Activated T-helper 1 cell treated with anti-CD3 and anti-CD28 coated beads, Interleukin-12 subunit alpha, Interleukin-12 subunit beta, Interleukin-2, Interleukin-4 antibody, amounts not matched to agents 30 ng/mL and 10 ng/mL and 1 ng/mL, durations not matched to agents 14 hours and 24 hours and 36 hours (primary cell): ENCODE measurements around the gene C2CD3. TPM values are rescaled to one million over a fixed set of nuclear protein-coding genes. Genes with fewer than 3 reads are reported as not detected.

Source experiments
- DNase-seq: peaks from one replicate; pipeline ENCODE4 v3.0.0; 2021; ENCODE audit warnings: low spot score
- H3K27ac Mint-ChIP-seq: one replicate; pipeline ENCODE4 v1.8.0; 2021; ENCODE audit warnings: mild to moderate bottlenecking, mixed read lengths
- H3K27me3 Mint-ChIP-seq: one replicate; pipeline ENCODE4 v1.8.0; 2022; ENCODE audit warnings: mild to moderate bottlenecking, moderate library complexity, mixed read lengths; ENCODE audit not compliant: insufficient read depth
- H3K36me3 Mint-ChIP-seq: one replicate; pipeline ENCODE4 v1.8.0; 2021; ENCODE audit warnings: low read depth, mixed read lengths
- H3K4me1 Mint-ChIP-seq: one replicate; pipeline ENCODE4 v1.8.0; 2021; ENCODE audit warnings: low read depth, mixed read lengths
- H3K4me3 Mint-ChIP-seq: one replicate; pipeline ENCODE4 v1.8.0; 2021; ENCODE audit warnings: mild to moderate bottlenecking, moderate library complexity, mixed read lengths
- H3K9me3 Mint-ChIP-seq: one replicate; pipeline ENCODE4 v1.8.0; 2021; ENCODE audit warnings: mixed read lengths
- intact Hi-C: fragments of 100-400 bp; cut with micrococcal nuclease; formaldehyde crosslinking; loops from one replicate; pipeline ENCODE4 v1.15.1; 2024
- total RNA-seq: library from RNA; stranded (reverse); gene quantifications from 2 replicates; pipeline ENCODE4 v1.2.3, GENCODE V29; 2022

C2CD3 gene
- total RNA-seq, 1 donor from 2014 or later = 49.5 TPM

GRCh38 chr11:74005721-74006517 is 164.9 kb downstream of the C2CD3 start:
- H3K36me3 Mint-ChIP-seq = peaks cover 33% of the 10 kb centered on the region
- peaks cover 87% of the 10 kb centered on the region for H3K4me1 Mint-ChIP-seq
- H3K27ac Mint-ChIP-seq = peak overlapping the region; percentile 98
- H3K9me3 Mint-ChIP-seq = no peaks in the 10 kb centered on the region
- intact Hi-C loops = loop anchor here (1.0 to 2.0 kb wide), 2 partner anchors 11 to 13 kb away; no protein-coding TSS in a partner anchor
- H3K27me3 Mint-ChIP-seq = no peaks in the 10 kb centered on the region
- no peak overlapping the region for H3K4me3 Mint-ChIP-seq
- DNase-seq = no peak

DNA sequence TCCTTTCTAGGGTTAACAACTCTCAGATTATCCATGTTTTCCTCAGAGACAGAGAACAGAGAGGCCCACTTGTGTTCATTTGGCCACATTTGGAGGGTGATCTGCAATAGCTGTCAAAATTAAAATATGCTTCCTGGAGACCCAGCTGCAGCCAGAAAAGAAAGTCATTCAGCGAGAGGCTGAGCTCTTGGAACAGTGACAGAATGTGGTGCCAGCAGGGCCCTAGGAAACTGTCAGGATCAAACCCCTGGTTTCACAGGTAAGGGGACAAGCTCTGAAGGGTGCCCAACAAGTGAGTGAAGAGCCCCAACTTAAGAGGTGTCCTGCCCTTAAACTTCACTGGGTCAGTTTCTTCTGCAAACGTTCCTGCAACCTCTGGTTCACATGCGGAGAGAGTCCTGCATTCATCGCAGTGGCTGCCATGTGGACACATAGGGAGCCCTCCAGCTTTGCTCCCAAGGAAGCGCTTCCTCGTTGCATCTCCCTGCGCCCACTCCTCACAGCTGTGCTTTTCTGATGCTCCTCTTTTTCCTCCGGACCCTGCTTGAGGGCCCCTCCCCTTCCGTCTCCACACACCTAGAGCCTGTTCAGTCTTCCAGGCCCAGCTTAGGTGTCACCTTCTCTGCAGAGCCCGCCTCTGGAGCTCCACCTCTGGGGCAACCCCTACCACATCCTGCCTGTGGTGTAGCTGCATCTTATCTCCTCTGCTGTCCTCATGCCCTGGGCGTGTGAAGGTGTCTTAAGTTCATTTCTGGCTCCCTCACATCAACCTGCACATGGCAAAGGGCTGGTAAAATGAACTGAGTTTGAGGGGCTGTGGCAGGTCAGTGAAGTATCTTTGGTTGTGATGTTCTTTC is 165.8 kb downstream of the C2CD3 start:
- H3K9me3 Mint-ChIP-seq = no peaks in the 10 kb centered on the region
- peaks cover 87% of the 10 kb centered on the region for H3K4me1 Mint-ChIP-seq
- no peaks in the 10 kb centered on the region for H3K27me3 Mint-ChIP-seq
- H3K27ac Mint-ChIP-seq = peak overlapping the region; percentile 98
- intact Hi-C loops = loop anchor here (1.0 to 2.0 kb wide), 2 partner anchors 10 to 14 kb away; no protein-coding TSS in a partner anchor
- peak; percentile 84 for DNase-seq
- peaks cover 33% of the 10 kb centered on the region for H3K36me3 Mint-ChIP-seq
- H3K4me3 Mint-ChIP-seq = peak overlapping the region; percentile 73

DNA sequence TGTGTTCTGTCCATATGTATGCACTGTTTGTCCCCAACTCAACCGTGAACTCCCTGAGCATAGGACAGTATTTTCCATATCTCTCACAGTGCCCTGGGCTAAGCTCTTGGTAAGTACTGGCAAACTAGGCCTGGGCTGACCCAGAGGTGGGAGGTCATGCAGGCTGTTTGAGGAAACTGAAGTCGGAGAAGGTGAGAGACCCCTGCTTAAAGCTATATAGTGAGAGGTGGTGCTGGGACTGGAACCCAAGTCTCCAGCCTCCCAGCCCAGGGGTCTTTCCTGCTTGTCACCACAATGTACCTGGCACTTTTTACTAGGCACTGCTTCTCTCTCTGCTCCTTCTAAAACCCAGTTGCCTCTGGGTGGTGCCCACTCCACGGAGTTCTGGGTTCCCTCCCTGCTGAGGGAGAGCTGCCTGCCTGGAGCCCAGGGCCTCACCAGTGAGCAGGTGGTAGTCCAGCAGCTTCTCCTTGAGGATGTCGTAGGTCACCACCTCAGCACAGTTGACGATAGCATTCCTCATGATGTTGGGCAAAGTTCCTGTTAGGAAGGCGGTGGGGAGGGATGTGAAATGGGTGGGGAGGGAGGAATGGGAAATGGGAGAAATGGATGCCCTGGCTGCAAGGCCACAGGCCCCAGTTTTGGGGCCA is 166.6 kb downstream of the C2CD3 start:
- H3K36me3 Mint-ChIP-seq = peaks cover 33% of the 10 kb centered on the region
- peaks cover 89% of the 10 kb centered on the region for H3K4me1 Mint-ChIP-seq
- no peak for DNase-seq
- no peak overlapping the region for H3K4me3 Mint-ChIP-seq
- peak overlapping the region; percentile 98 for H3K27ac Mint-ChIP-seq
- H3K9me3 Mint-ChIP-seq = no peaks in the 10 kb centered on the region
- H3K27me3 Mint-ChIP-seq = no peaks in the 10 kb centered on the region
- intact Hi-C loops = loop anchor here (2.0 kb wide), 1 partner anchor 15 kb away; no protein-coding TSS in a partner anchor

GRCh38 chr11:74002832-74003231 is 168.0 kb downstream of the C2CD3 start:
- H3K9me3 Mint-ChIP-seq = no peaks in the 10 kb centered on the region
- DNase-seq = no peak
- no peaks in the 10 kb centered on the region for H3K27me3 Mint-ChIP-seq
- peaks cover 80% of the 10 kb centered on the region for H3K4me1 Mint-ChIP-seq
- H3K4me3 Mint-ChIP-seq = no peak overlapping the region
- intact Hi-C loops = no loop called here
- peaks cover 33% of the 10 kb centered on the region for H3K36me3 Mint-ChIP-seq
- peak overlapping the region; percentile 56 for H3K27ac Mint-ChIP-seq

- DNase-seq = no peak
- peak overlapping the region; percentile 37 for H3K27ac Mint-ChIP-seq
- peaks cover 33% of the 10 kb centered on the region for H3K36me3 Mint-ChIP-seq
- intact Hi-C loops = no loop called here
- no peaks in the 10 kb centered on the region for H3K27me3 Mint-ChIP-seq
- no peak overlapping the region for H3K4me3 Mint-ChIP-seq
- H3K9me3 Mint-ChIP-seq = no peaks in the 10 kb centered on the region
- H3K4me1 Mint-ChIP-seq = peaks cover 82% of the 10 kb centered on the region
Measured at GRCh38 chr11:74001822-74002286, 168.9 kb downstream of the C2CD3 start.

DNA sequence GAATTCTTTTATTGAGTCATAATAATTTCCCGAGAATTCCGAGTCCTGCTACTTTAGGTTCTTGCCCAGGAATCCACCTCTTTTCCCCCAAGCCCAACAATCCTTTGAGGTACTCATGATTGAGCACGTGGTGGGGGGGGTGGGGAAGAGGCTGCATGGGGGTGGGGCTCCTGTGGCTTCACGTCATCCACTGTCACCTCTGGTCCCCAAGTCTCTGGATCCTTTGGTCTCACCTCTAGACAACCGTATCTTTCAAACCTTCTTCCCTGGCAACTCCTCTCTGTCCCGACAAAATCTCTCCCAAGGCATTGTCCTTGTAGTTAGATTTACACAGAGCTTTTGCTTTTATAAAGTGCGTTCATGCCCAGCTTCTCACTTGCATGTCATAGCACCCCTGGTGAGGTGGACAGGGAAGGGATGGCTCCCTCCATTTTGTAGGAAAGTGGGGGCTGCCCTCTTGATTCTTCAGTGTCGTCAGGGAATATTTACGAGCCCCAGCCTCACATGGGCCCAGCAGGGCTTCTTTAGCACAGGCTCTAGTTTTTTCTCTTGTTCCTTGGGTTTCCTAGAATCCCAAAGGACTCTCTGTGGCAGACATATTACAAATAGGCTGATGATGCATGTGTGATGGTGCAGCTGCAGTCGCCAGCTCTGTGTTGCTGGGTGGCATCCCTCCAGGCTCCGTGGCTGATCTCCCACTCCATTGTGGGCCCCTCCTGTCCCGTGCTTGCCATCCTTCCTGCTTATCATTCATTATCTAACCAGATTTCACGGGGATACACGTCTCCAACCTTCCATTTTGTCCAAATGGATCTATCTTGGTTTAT is 170.3 kb downstream of the C2CD3 start:
- no peak for DNase-seq
- H3K4me1 Mint-ChIP-seq = peaks cover 82% of the 10 kb centered on the region
- intact Hi-C loops = loop anchor here (1.0 kb wide), 2 partner anchors 11 to 20 kb away; no protein-coding TSS in a partner anchor

DNA sequence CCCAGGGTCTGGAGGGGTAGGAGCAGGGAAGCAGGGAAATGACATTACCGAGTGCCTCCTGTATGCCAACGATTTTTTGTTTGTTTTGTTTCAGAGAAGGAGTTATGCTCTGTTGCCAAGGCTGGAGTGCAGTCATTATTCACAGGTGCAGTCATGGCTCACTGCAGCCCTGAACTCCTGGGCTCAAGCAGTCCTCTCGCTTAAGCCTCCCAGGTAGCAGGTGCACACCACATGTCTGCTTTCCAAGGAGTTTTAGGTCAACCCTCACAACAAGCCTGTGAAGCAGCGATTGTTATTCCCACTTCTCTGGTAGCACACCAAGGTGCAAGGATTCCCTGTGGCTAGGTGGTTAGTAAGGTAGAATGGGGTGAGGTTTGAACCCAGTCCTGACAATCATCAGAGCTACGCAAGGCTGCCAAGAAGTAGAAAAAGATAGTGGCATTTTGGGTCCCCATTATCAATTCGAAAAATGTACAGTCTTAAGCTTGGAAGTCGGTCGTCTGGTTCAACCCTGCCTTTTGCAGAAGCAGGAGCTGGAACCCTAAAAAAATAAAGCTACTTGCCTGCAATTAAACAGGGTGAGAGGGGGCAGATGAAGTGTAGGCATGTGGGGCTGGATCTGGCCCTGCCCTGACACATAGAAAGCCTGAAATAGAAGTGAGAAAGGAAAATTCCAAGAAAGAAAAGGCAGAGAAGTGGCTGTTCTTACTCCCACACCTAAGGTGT is 171.1 kb downstream of the C2CD3 start:
- no peaks in the 10 kb centered on the region for H3K9me3 Mint-ChIP-seq
- H3K27ac Mint-ChIP-seq = peak overlapping the region; percentile 79
- peaks cover 25% of the 10 kb centered on the region for H3K36me3 Mint-ChIP-seq
- DNase-seq = no peak
- intact Hi-C loops = loop anchor here (1.0 to 10.0 kb wide), 3 partner anchors 12 to 965 kb away; no protein-coding TSS in a partner anchor
- peaks cover 82% of the 10 kb centered on the region for H3K4me1 Mint-ChIP-seq
- peak overlapping the region; percentile 35 for H3K4me3 Mint-ChIP-seq
- H3K27me3 Mint-ChIP-seq = no peaks in the 10 kb centered on the region

More for the DNA sequence above, 170.3 kb downstream of the C2CD3 start:
- no peaks in the 10 kb centered on the region for H3K27me3 Mint-ChIP-seq
- H3K27ac Mint-ChIP-seq = peak overlapping the region; percentile 79
- H3K9me3 Mint-ChIP-seq = no peaks in the 10 kb centered on the region
- no peak overlapping the region for H3K4me3 Mint-ChIP-seq
- H3K36me3 Mint-ChIP-seq = peaks cover 30% of the 10 kb centered on the region

DNA sequence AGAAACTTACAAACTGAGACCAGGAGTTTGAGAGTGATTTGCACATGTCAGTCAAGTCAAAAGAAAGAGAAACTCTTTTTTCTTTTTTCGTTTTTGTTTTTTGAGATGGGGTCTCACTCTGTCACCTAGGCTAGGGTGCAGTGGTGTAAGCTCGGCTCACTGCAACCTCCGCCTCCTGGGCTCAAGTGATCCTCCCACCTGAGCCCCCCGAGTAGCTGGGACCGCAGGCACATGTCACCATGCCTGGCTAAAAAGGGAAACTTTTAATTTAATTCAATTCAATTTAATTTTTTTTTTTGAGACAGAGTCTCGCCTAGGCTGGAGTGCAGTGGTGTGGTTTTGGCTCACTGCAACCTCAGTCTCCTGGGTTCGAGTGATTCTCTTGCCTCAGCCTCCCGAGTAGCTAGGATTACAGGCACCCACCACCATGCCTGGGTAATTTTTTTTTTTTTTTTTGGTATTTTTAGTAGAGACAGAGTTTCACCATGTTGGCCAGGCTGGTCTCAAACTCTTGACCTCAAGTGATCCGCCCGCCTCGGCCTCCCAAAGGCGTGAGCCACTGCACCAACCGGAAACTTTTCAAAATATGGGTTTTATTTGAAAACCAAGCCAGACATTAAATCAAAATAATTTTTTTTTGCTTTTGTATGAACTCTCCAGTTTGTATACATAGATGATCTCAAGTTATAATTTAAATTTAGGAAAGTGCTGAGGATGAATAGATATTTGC is 171.8 kb downstream of the C2CD3 start:
- peaks cover 81% of the 10 kb centered on the region for H3K4me1 Mint-ChIP-seq
- no peak for DNase-seq
- H3K27ac Mint-ChIP-seq = peak overlapping the region; percentile 79
- H3K36me3 Mint-ChIP-seq = peaks cover 25% of the 10 kb centered on the region
- H3K9me3 Mint-ChIP-seq = no peaks in the 10 kb centered on the region
- no peaks in the 10 kb centered on the region for H3K27me3 Mint-ChIP-seq
- intact Hi-C loops = loop anchor here (10.0 kb wide), 1 partner anchor 964 kb away; no protein-coding TSS in a partner anchor
- H3K4me3 Mint-ChIP-seq = no peak overlapping the region

- Mint-ChIP-seq H3K4me3 (peak overlapping the region; percentile 8), H3K9me3 (no peaks in the 10 kb centered on the region), H3K27me3 (no peaks in the 10 kb centered on the region), H3K4me1 (peaks cover 75% of the 10 kb centered on the region), H3K27ac (peak overlapping the region; percentile 84), H3K36me3 (peaks cover 11% of the 10 kb centered on the region)
- DNase-seq = no peak
- intact Hi-C loops = loop anchor here (10.0 kb wide), 1 partner anchor 962 kb away; no protein-coding TSS in a partner anchor
Measured at GRCh38 chr11:73997120-73997770, 173.6 kb downstream of the C2CD3 start.

DNA sequence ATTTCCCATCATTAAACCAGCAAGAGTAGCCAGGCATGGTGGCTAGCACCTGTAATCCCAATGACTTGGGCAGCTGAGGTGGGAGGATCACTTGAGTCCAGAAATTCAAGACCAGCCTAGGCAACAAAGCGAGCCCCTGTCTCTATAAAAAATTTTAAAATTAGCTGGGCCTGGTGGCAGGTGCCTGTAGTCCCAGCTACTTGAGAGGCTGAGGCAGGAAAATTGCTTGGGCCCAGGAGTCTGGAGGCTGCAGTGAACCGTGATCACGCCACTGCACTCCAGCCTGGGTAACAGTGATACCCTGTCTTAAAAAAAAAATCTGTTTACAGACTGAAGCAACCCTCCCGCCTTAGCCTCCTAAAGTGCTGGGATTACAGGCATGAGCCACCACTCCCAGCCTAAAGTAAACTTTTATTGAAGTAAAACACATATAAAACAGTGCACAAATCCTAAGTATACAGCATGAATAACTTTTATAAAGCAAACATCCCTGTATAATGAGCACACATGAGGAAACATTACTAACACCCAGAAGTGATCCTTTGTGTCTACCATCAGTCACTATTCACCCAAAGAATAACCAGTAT is 174.5 kb downstream of the C2CD3 start:
- Mint-ChIP-seq H3K27me3 (no peaks in the 10 kb centered on the region), H3K4me3 (peak overlapping the region; percentile 45), H3K36me3 (peaks cover 6% of the 10 kb centered on the region), H3K9me3 (no peaks in the 10 kb centered on the region), H3K27ac (peak overlapping the region; percentile 94), H3K4me1 (peaks cover 69% of the 10 kb centered on the region)
- intact Hi-C loops = loop anchor here (10.0 kb wide), 1 partner anchor 961 kb away; no protein-coding TSS in a partner anchor
- DNase-seq = no peak
